Measurements from ENCODE around the gene CNTNAP1.
A peak's percentile ranks its signal among the peaks of the same experiment; 100 is the strongest.
"Not testable (repeated sequence)": the region's sequence is repeated elsewhere in the genome, so short reads cannot be mapped to it uniquely, and the experiment has no call there.

The CNTNAP1 gene

GRCh38 chr17:42723636-42724035 lies 41.3 kb downstream of the CNTNAP1 start:
- DNase-seq (ENCODE audit: low read depth in 2 of 2, low spot score in 1 of 2): no peak

GRCh38 chr17:42725143-42725542 lies 42.8 kb downstream of the CNTNAP1 start:
- DNase-seq (ENCODE audit: low read depth in 2 of 2, low spot score in 1 of 2): no peak

GRCh38 chr17:42740699-42741098 lies 58.4 kb downstream of the CNTNAP1 start:
- DNase-seq (ENCODE audit: low read depth in 2 of 2, low spot score in 1 of 2): no peak

- DNase-seq (ENCODE audit: low read depth in 2 of 2, low spot score in 1 of 2): not testable (repeated sequence)
These were observed 60.6 kb downstream of the CNTNAP1 start for GRCh38 chr17:42742916-42743315.

- DNase-seq (ENCODE audit: low read depth in 2 of 2, low spot score in 1 of 2): no peak
These were observed 61.4 kb downstream of the CNTNAP1 start for GRCh38 chr17:42743595-42744282.

GRCh38 chr17:42744283-42744805 lies 62.0 kb downstream of the CNTNAP1 start:
- DNase-seq (ENCODE audit: low read depth in 2 of 2, low spot score in 1 of 2): peak; percentile 23 to 39

GRCh38 chr17:42744806-42745617 lies 62.7 kb downstream of the CNTNAP1 start, which contains the start of gene EZH1:
Gene EZH1 (minus strand): TSS chr17:42745040. CDS start chr17:42728941, 16,099 bp downstream.
- peak; percentile 73 to 86 for DNase-seq (ENCODE audit: low read depth in 2 of 2, low spot score in 1 of 2)

- DNase-seq (ENCODE audit: low read depth in 2 of 2, low spot score in 1 of 2): no peak
These were observed 66.0 kb downstream of the CNTNAP1 start for GRCh38 chr17:42748202-42748907.

- DNase-seq (ENCODE audit: low read depth in 2 of 2, low spot score in 1 of 2): no peak
These were observed 66.8 kb downstream of the CNTNAP1 start for GRCh38 chr17:42748908-42749798.

Data from stimulated activated CD8-positive, alpha-beta memory T cell treated with anti-CD3 and anti-CD28 coated beads, Interleukin-4, amount 100 ng/mL, for 1 hour (primary cell).